Stomach (tissue), 4 donors: ENCODE measurements around the gene REN.

Experiments
- CTCF ChIP-seq, 7 experiments: fragments of 450-650 bp in 4 of 7; fragments of 200-600 bp in 3 of 7; sonication (generic) in 3 of 7; IDR thresholded peaks; one replicate each; pipeline ENCODE4 v1.5.1; 2016 to 2019; ENCODE audit warnings: antibody characterized with exemption in 7 of 7, control low read depth in 2 of 7, mild to moderate bottlenecking in 1 of 7
- POLR2A ChIP-seq, 4 donors: fragments of 450-650 bp; IDR thresholded peaks; one replicate each; pipeline ENCODE4 v1.6.1; 2016; ENCODE audit warnings: antibody characterized with exemption in 4 of 4, control low read depth in 2 of 4, mild to moderate bottlenecking in 1 of 4, moderate library complexity in 1 of 4
- POLR2AphosphoS5 ChIP-seq, 3 donors: sonication (generic); formaldehyde crosslinking; IDR thresholded peaks; one replicate each; pipeline ENCODE4 v1.6.1; 2016; ENCODE audit warnings: antibody characterized with exemption in 3 of 3

- TF ChIP-seq CTCF (IDR thresholded peaks at IDR 0.05) (no peak), POLR2A (IDR thresholded peaks at IDR 0.05) (no peak), POLR2AphosphoS5 (IDR thresholded peaks at IDR 0.05) (no peak)
Measured at GRCh38 chr1:204194080-204194479, 27.9 kb upstream of the REN start.
